Activated CD8-positive, alpha-beta T cell treated with anti-CD3 and anti-CD28 coated beads, Interleukin-2, amount 10 ng/mL, durations not matched to agents 7 days and 5 days (primary cell): Measurements from ENCODE around the gene GALNT11. TPM values are rescaled to one million over a fixed set of nuclear protein-coding genes. Genes with fewer than 3 reads are reported as not detected.

Experiments used
- ATAC-seq: fragments of 150-1000 bp; cut with Tn5 transposase; one replicate; pipeline ENCODE4 v1.10.0; 2021; ENCODE audit warnings: moderate library complexity
- CTCF ChIA-PET: fragments of 350-600 bp; sonication (Branson Sonifier 250); formaldehyde crosslinking; loops from one replicate; lab custom pipeline; 2021; ENCODE audit warnings: antibody characterized with exemption; lab: Charles Lee
- POLR2A ChIA-PET: fragments of 350-600 bp; sonication (Branson Sonifier 250); formaldehyde crosslinking; loops from one replicate; lab custom pipeline; 2021; ENCODE audit warnings: antibody characterized with exemption; lab: Charles Lee
- DNase-seq: peaks from one replicate; pipeline ENCODE4 v3.0.0-alpha.2; 2020
- H3K27ac Mint-ChIP-seq: one replicate; pipeline ENCODE4 v1.8.0; 2021; ENCODE audit warnings: mild to moderate bottlenecking, mixed read lengths
- H3K27me3 Mint-ChIP-seq: one replicate; pipeline ENCODE4 v1.8.0; 2021; ENCODE audit warnings: low read depth, mixed read lengths
- H3K36me3 Mint-ChIP-seq: one replicate; pipeline ENCODE4 v1.8.0; 2021; ENCODE audit warnings: low read depth, mixed read lengths
- H3K4me1 Mint-ChIP-seq: one replicate; pipeline ENCODE4 v1.8.0; 2021; ENCODE audit warnings: low read depth, mixed read lengths
- H3K4me3 Mint-ChIP-seq: one replicate; pipeline ENCODE4 v1.8.0; 2021; ENCODE audit warnings: mild to moderate bottlenecking, mixed read lengths
- H3K9me3 Mint-ChIP-seq: one replicate; pipeline ENCODE4 v1.8.0; 2022; ENCODE audit warnings: mixed read lengths; ENCODE audit not compliant: insufficient read depth
- total RNA-seq, 2 experiments: library from RNA; stranded (reverse); gene quantifications; one replicate each; pipeline ENCODE4 v1.2.3, GENCODE V29; 2021

GALNT11 gene
- total RNA-seq, 2 experiments from 2014 or later = 18.4 to 20.3 TPM

GRCh38 chr7:152126741-152127140 lies 101.3 kb downstream of the GALNT11 start:
- peaks cover 10% of the 10 kb centered on the region for H3K9me3 Mint-ChIP-seq
- DNase-seq = no peak
- POLR2A ChIA-PET = no interaction called here
- no peak overlapping the region for H3K4me3 Mint-ChIP-seq
- no peak for ATAC-seq
- CTCF ChIA-PET = no interaction called here
- peaks cover 7% of the 10 kb centered on the region for H3K4me1 Mint-ChIP-seq
- peaks cover 69% of the 10 kb centered on the region for H3K36me3 Mint-ChIP-seq
- H3K27ac Mint-ChIP-seq = no peak overlapping the region
- no peaks in the 10 kb centered on the region for H3K27me3 Mint-ChIP-seq

GRCh38 chr7:152127229-152127628 lies 101.8 kb downstream of the GALNT11 start:
- H3K9me3 Mint-ChIP-seq = peaks cover 10% of the 10 kb centered on the region
- H3K36me3 Mint-ChIP-seq = peaks cover 68% of the 10 kb centered on the region
- ChIA-PET POLR2A (no interaction called here), CTCF (interaction anchor here (0.9 kb wide), 1 partner anchor 10 kb away, joined by 3 read pairs; no protein-coding TSS in a partner anchor)
- no peak for DNase-seq
- H3K4me1 Mint-ChIP-seq = peaks cover 7% of the 10 kb centered on the region
- no peak for ATAC-seq
- no peak overlapping the region for H3K4me3 Mint-ChIP-seq
- no peaks in the 10 kb centered on the region for H3K27me3 Mint-ChIP-seq
- no peak overlapping the region for H3K27ac Mint-ChIP-seq

- no peaks in the 10 kb centered on the region for H3K4me1 Mint-ChIP-seq
- POLR2A ChIA-PET = no interaction called here
These were observed 102.8 kb downstream of the GALNT11 start for GRCh38 chr7:152128252-152128651.

GRCh38 chr7:152128741-152129461 lies 103.4 kb downstream of the GALNT11 start:
- ChIA-PET CTCF (no interaction called here), POLR2A (no interaction called here)
- Mint-ChIP-seq H3K27ac (no peak overlapping the region), H3K4me3 (no peak overlapping the region), H3K27me3 (no peaks in the 10 kb centered on the region), H3K9me3 (peaks cover 8% of the 10 kb centered on the region), H3K36me3 (peaks cover 52% of the 10 kb centered on the region), H3K4me1 (no peaks in the 10 kb centered on the region)
- ATAC-seq (no peak), DNase-seq (no peak)

More at GRCh38 chr7:152128252-152128651, 102.8 kb downstream of the GALNT11 start:
- no peaks in the 10 kb centered on the region for H3K27me3 Mint-ChIP-seq
- ATAC-seq (no peak), DNase-seq (no peak)
- CTCF ChIA-PET = interaction anchor here (0.9 kb wide), 1 partner anchor 11 kb away, joined by 3 read pairs; no protein-coding TSS in a partner anchor
- H3K36me3 Mint-ChIP-seq = peaks cover 58% of the 10 kb centered on the region
- no peak overlapping the region for H3K4me3 Mint-ChIP-seq
- H3K9me3 Mint-ChIP-seq = peaks cover 10% of the 10 kb centered on the region
- H3K27ac Mint-ChIP-seq = no peak overlapping the region

- Mint-ChIP-seq H3K27ac (no peak overlapping the region), H3K9me3 (peaks cover under 1% of the 10 kb centered on the region), H3K4me1 (no peaks in the 10 kb centered on the region), H3K4me3 (no peak overlapping the region), H3K36me3 (peaks cover 48% of the 10 kb centered on the region), H3K27me3 (no peaks in the 10 kb centered on the region)
- CTCF ChIA-PET = no interaction called here
- DNase-seq = no peak
- ATAC-seq = no peak
- POLR2A ChIA-PET = no interaction called here
These were observed 104.2 kb downstream of the GALNT11 start for GRCh38 chr7:152129682-152130081.

GRCh38 chr7:152130658-152131590 lies 105.5 kb downstream of the GALNT11 start:
- H3K9me3 Mint-ChIP-seq = no peaks in the 10 kb centered on the region
- peaks cover 37% of the 10 kb centered on the region for H3K36me3 Mint-ChIP-seq
- ATAC-seq = no peak
- no peak overlapping the region for H3K4me3 Mint-ChIP-seq
- CTCF ChIA-PET = no interaction called here
- H3K27ac Mint-ChIP-seq = peak overlapping the region; percentile 20
- H3K4me1 Mint-ChIP-seq = no peaks in the 10 kb centered on the region
- no peaks in the 10 kb centered on the region for H3K27me3 Mint-ChIP-seq
- DNase-seq = no peak
- POLR2A ChIA-PET = interaction anchor here (0.6 kb wide), 1 partner anchor 180 kb away, joined by 3 read pairs; no protein-coding TSS in a partner anchor

GRCh38 chr7:152131981-152132494 lies 106.6 kb downstream of the GALNT11 start:
- CTCF ChIA-PET = interaction anchor here (1.1 kb wide), 1 partner anchor 12 kb away, joined by 3 read pairs; no protein-coding TSS in a partner anchor
- Mint-ChIP-seq H3K4me3 (no peak overlapping the region), H3K36me3 (peaks cover 37% of the 10 kb centered on the region), H3K9me3 (no peaks in the 10 kb centered on the region), H3K4me1 (no peaks in the 10 kb centered on the region), H3K27me3 (no peaks in the 10 kb centered on the region), H3K27ac (no peak overlapping the region)
- no peak for ATAC-seq
- DNase-seq = no peak
- POLR2A ChIA-PET = no interaction called here

GRCh38 chr7:152132812-152133211 lies 107.3 kb downstream of the GALNT11 start:
- CTCF ChIA-PET = interaction anchor here (1.1 kb wide), 1 partner anchor 13 kb away, joined by 3 read pairs; no protein-coding TSS in a partner anchor
- DNase-seq (no peak), ATAC-seq (no peak)
- POLR2A ChIA-PET = no interaction called here
- Mint-ChIP-seq H3K36me3 (peaks cover 36% of the 10 kb centered on the region), H3K9me3 (no peaks in the 10 kb centered on the region), H3K4me3 (no peak overlapping the region), H3K4me1 (no peaks in the 10 kb centered on the region), H3K27me3 (no peaks in the 10 kb centered on the region), H3K27ac (no peak overlapping the region)

GRCh38 chr7:152133804-152134203 lies 108.3 kb downstream of the GALNT11 start:
- ChIA-PET POLR2A (no interaction called here), CTCF (no interaction called here)
- ATAC-seq (peak; percentile 22), DNase-seq (no peak)
- Mint-ChIP-seq H3K4me3 (no peak overlapping the region), H3K27me3 (no peaks in the 10 kb centered on the region), H3K36me3 (peaks cover 38% of the 10 kb centered on the region), H3K9me3 (no peaks in the 10 kb centered on the region), H3K4me1 (no peaks in the 10 kb centered on the region), H3K27ac (peak overlapping the region; percentile 57)

GRCh38 chr7:152136686-152137085 lies 111.2 kb downstream of the GALNT11 start:
- Mint-ChIP-seq H3K4me3 (no peak overlapping the region), H3K36me3 (peaks cover 48% of the 10 kb centered on the region), H3K9me3 (no peaks in the 10 kb centered on the region), H3K27me3 (no peaks in the 10 kb centered on the region), H3K4me1 (no peaks in the 10 kb centered on the region), H3K27ac (no peak overlapping the region)
- ATAC-seq = no peak
- ChIA-PET POLR2A (no interaction called here), CTCF (interaction anchor here (0.8 kb wide), 1 partner anchor 20 kb away, joined by 3 read pairs; no protein-coding TSS in a partner anchor)
- no peak for DNase-seq

- Mint-ChIP-seq H3K4me3 (no peak overlapping the region), H3K27ac (no peak overlapping the region), H3K9me3 (no peaks in the 10 kb centered on the region), H3K4me1 (no peaks in the 10 kb centered on the region), H3K27me3 (no peaks in the 10 kb centered on the region), H3K36me3 (peaks cover 45% of the 10 kb centered on the region)
- ATAC-seq = no peak
- ChIA-PET POLR2A (no interaction called here), CTCF (no interaction called here)
- DNase-seq = no peak
These were observed 112.1 kb downstream of the GALNT11 start for GRCh38 chr7:152137476-152138025.
